Psoas muscle (tissue), 8 donors: Measurements from ENCODE around the gene FANCD2. TPM values are rescaled to one million over a fixed set of nuclear protein-coding genes. Genes with fewer than 3 reads are reported as not detected.

Experiments
- ATAC-seq, 4 donors: fragments of 200-7000 bp; cut with Tn5 transposase; one replicate each; pipeline ENCODE4 v1.9.1; 2020; ENCODE audit warnings: moderate library complexity in 3 of 4, mild to moderate bottlenecking in 2 of 4
- DNase-seq, 2 donors: peaks; one replicate each; pipeline ENCODE4 v3.0.0-alpha.2; 2020
- H3K27ac ChIP-seq: fragments of 200-600 bp; one replicate; pipeline ENCODE4 v1.8.0; 2022
- H3K27me3 ChIP-seq, 3 donors: fragments of 200-600 bp in 1 of 3; one replicate each; pipeline versions ENCODE4 v1.6.1 to v1.8.0; 2013 to 2022; ENCODE audit warnings: low read length in 2 of 3, mild to moderate bottlenecking in 2 of 3, moderate library complexity in 1 of 3; ENCODE audit not compliant: insufficient read depth in 3 of 3
- H3K36me3 ChIP-seq, 2 donors: fragments of 200-600 bp in 1 of 2; one replicate each; pipeline versions ENCODE4 v1.6.1 to v1.8.0; 2013 to 2022; ENCODE audit warnings: low read depth in 1 of 2, mild to moderate bottlenecking in 1 of 2, moderate library complexity in 1 of 2; ENCODE audit not compliant: insufficient read depth in 1 of 2
- H3K4me1 ChIP-seq: fragments of 200-600 bp; one replicate; pipeline ENCODE4 v1.8.0; 2022
- H3K4me3 ChIP-seq: fragments of 200-600 bp; one replicate; pipeline ENCODE4 v1.8.0; 2022; ENCODE audit warnings: mild to moderate bottlenecking
- H3K9me3 ChIP-seq: fragments of 200-600 bp; one replicate; pipeline ENCODE4 v1.8.0; 2022
- WGBS, 3 donors: extraction: QIAGEN DNeasy Blood & Tissue Kit; methylation state at CpG; one replicate each; pipeline versions ENCODE4 v1.1.6 to v1.1.7; 2013; 5-methylcytosine and 5-hydroxymethylcytosine counted together
- intact Hi-C, 2 donors: fragments of 100-400 bp; cut with DNase I; formaldehyde crosslinking; loops; one replicate each; pipeline versions ENCODE4 v1.11.0 to v1.14.2; 2022
- polyA plus RNA-seq, 3 donors: library from polyadenylated mRNA; stranded (reverse); fragments of 200-250 nt; gene quantifications; one replicate each; pipeline ENCODE4 v1.2.3, GENCODE V29; 2013
- total RNA-seq, 4 donors: library from RNA; stranded (reverse); fragmentation: NEBNext Ultra II Directional in 2 of 4; extraction: Animal tissue kit (Norgen Biotek cat#: 25700) in 2 of 4; gene quantifications; one replicate each; pipeline versions ENCODE4 v1.2.1 to v1.2.4, GENCODE V29; 2021 to 2023
- TF ChIP-seq, protein P1 (sequence below): fragments of 200-600 bp; IDR thresholded peaks from one replicate; pipeline ENCODE4 v1.8.0; 2022; ENCODE audit warnings: antibody characterized with exemption
- donor health status: healthy with polysubstance abuse.
- donor health status: DM: no; HTN: no; CAD: no; lungs with moderate emphysema.
- donor health status: Bipolar disorder and iron deficiency.
- donor health status: healthy.
- donor health status: DM: yes; HTN: yes; CAD: no.
- donor health status: DM: no; HTN: no; CAD: no.
- donor health status: DM: no; HTN: no; CAD: no.
- donor health status: DM: yes; HTN: yes; CAD: no.

The FANCD2 gene
- total and polyA plus RNA-seq, 7 donors: 0.08 to 1.0 (median 0.58) TPM

- Histone ChIP-seq H3K27me3 (no peaks in the 10 kb centered on the region), H3K36me3 (peaks cover 0 to 35% of the 10 kb centered on the region in 2 donors), H3K4me1 (peaks cover 37% of the 10 kb centered on the region), H3K27ac (peak overlapping the region; percentile 92), H3K9me3 (no peaks in the 10 kb centered on the region), H3K4me3 (peak overlapping the region; percentile 100)
- DNase-seq (no peak), ATAC-seq (peak; percentile 48 to 71 (median 51))
- 0 to 1% (median 1%) methylated on average over 17 of the region's 17 CpGs for WGBS, 3 donors
- intact Hi-C loops: no loop called here
- TF ChIP-seq, protein P1, sequence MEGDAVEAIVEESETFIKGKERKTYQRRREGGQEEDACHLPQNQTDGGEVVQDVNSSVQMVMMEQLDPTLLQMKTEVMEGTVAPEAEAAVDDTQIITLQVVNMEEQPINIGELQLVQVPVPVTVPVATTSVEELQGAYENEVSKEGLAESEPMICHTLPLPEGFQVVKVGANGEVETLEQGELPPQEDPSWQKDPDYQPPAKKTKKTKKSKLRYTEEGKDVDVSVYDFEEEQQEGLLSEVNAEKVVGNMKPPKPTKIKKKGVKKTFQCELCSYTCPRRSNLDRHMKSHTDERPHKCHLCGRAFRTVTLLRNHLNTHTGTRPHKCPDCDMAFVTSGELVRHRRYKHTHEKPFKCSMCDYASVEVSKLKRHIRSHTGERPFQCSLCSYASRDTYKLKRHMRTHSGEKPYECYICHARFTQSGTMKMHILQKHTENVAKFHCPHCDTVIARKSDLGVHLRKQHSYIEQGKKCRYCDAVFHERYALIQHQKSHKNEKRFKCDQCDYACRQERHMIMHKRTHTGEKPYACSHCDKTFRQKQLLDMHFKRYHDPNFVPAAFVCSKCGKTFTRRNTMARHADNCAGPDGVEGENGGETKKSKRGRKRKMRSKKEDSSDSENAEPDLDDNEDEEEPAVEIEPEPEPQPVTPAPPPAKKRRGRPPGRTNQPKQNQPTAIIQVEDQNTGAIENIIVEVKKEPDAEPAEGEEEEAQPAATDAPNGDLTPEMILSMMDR: no peak
Measured at GRCh38 chr3:9986230-9986725, 40.0 kb upstream of the FANCD2 start.

DNA sequence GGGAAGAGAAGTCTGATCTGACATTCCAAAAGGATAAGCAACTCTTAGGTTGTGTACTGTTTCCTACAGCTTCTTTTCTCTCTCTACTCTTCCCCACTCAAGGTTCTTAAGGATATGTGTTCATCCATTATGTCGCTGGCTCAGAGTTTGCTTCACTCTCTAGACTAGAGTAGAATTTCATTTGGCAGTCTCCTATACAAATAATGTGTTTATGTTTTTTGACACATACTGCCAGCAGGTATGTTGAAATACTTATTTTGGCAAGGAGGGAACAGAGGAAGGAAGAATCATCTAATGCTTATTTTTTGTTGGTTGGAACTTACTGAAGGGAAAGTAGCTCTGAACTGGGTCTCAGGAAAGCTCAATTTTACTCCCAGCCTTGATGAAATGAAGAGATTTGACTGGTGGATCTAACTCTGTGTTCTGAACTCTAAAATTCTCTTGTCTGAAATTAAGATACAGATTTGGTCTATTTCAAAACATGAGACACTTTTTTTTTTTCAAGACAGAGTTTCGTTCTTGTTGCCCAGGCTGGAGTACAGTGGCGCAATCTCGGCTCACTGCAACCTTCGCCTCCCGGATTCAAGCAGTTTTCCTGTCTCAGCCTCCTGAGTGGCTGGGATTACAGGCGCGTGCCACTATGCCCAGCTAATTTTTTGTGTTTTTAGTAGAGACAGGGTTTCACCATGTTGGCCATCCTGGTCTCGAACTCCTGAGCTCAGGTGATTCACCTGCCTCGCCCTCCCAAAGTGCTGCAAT is 32.0 kb upstream of the FANCD2 start:
- Histone ChIP-seq H3K27me3 (no peaks in the 10 kb centered on the region), H3K27ac (peak overlapping the region; percentile 21), H3K9me3 (no peaks in the 10 kb centered on the region), H3K36me3 (peaks cover 0 to 14% of the 10 kb centered on the region in 2 donors), H3K4me1 (no peaks in the 10 kb centered on the region), H3K4me3 (no peak overlapping the region)
- intact Hi-C loops: no loop called here
- no peak for DNase-seq
- ATAC-seq: peak in 2 of 4 donors; percentile 32 to 68
- 84 to 93% (median 91%) methylated on average over 10 of the region's 10 CpGs for WGBS, 3 donors
- TF ChIP-seq, protein P1: no peak

DNA sequence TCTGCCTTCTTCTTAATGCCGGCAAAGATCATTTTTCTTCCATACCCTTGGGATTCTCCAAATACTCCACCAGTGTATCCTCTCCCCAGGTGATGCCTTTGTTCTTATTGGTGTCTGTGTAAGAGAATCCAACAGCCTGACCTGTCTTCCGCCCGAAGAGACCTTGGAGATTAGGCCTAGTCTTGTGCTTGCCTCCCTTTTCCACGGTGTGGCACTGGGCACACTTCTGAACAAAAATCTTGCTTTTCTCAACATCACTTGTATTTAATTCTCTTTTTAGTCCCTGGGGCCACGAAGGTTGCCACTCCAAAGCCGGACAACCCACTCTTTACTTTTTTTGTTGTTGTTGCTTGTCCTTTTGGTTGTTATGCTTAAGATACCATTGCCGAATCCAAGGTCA is 25.6 kb upstream of the FANCD2 start:
- Histone ChIP-seq H3K4me3 (no peak overlapping the region), H3K36me3 (peaks cover 0 to 26% of the 10 kb centered on the region in 2 donors), H3K27ac (no peak overlapping the region), H3K27me3 (no peaks in the 10 kb centered on the region), H3K4me1 (no peaks in the 10 kb centered on the region), H3K9me3 (no peaks in the 10 kb centered on the region)
- DNase-seq (no peak), ATAC-seq (no peak)
- 96 to 97% (median 97%) methylated on average over 7 of the region's 7 CpGs for WGBS, 3 donors
- TF ChIP-seq, protein P1: no peak
- intact Hi-C loops: no loop called here

GRCh38 chr3:10002951-10003350 is 23.3 kb upstream of the FANCD2 start:
- DNase-seq: no peak
- peaks cover 0 to 23% of the 10 kb centered on the region in 2 donors for H3K36me3 ChIP-seq
- TF ChIP-seq, protein P1: no peak
- WGBS, 3 donors: 96 to 100% (median 100%) methylated on average over 2 of the region's 2 CpGs
- no peak overlapping the region for H3K27ac ChIP-seq
- H3K4me1 ChIP-seq: peaks cover 4% of the 10 kb centered on the region
- no peaks in the 10 kb centered on the region for H3K27me3 ChIP-seq
- intact Hi-C loops: no loop called here
- H3K9me3 ChIP-seq: no peaks in the 10 kb centered on the region
- ATAC-seq: no peak
- no peak overlapping the region for H3K4me3 ChIP-seq
